ENCODE measurements around the gene DCTN5. TPM values are rescaled to one million over a fixed set of nuclear protein-coding genes. Genes with fewer than 3 reads are reported as not detected.

DCTN5 gene
- total RNA-seq: 32.6 and 36.8 TPM in 2 replicates

- peak within 1 kb of the TSS; percentile 100 for H3K4me3 ChIP-seq (ENCODE audit: low read depth, low read length)
- no peak for TF ChIP-seq CTCF (conservative IDR thresholded peaks at IDR 0.05; ENCODE audit: low read depth, low read length)
- peak; percentile 51 for DNase-seq (ENCODE audit: low read depth)
Measured at GRCh38 chr16:23640931-23641765, at the start of gene DCTN5, which contains the start of gene PALB2. DCTN5 (plus strand) TSS chr16:23641466; CDS start chr16:23641543, 77 bp downstream. PALB2 (minus strand) TSS chr16:23641310; CDS start chr16:23641157, 153 bp downstream.

GRCh38 chr16:23594186-23594585 is 47.1 kb upstream of the DCTN5 start:
- no peak for TF ChIP-seq CTCF (conservative IDR thresholded peaks at IDR 0.05; ENCODE audit: low read depth, low read length)
- H3K4me3 ChIP-seq (ENCODE audit: low read depth, low read length): no peak overlapping the region
- DNase-seq (ENCODE audit: low read depth): no peak

GRCh38 chr16:23595246-23595950 is 45.9 kb upstream of the DCTN5 start:
- no peak for DNase-seq (ENCODE audit: low read depth)
- H3K4me3 ChIP-seq (ENCODE audit: low read depth, low read length): peak overlapping the region; percentile 98
- TF ChIP-seq CTCF (conservative IDR thresholded peaks at IDR 0.05; ENCODE audit: low read depth, low read length): no peak

GRCh38 chr16:23595951-23596720 is 45.1 kb upstream of the DCTN5 start, which contains the start of gene NDUFAB1:
NDUFAB1 (minus strand) TSS chr16:23596316; CDS start chr16:23596290, 26 bp downstream.
- peak; percentile 89 for TF ChIP-seq CTCF (conservative IDR thresholded peaks at IDR 0.05; ENCODE audit: low read depth, low read length)
- H3K4me3 ChIP-seq (ENCODE audit: low read depth, low read length): peak within 1 kb of the TSS; percentile 98
- DNase-seq (ENCODE audit: low read depth): no peak

GRCh38 chr16:23597003-23597756 is 44.1 kb upstream of the DCTN5 start:
- H3K4me3 ChIP-seq (ENCODE audit: low read depth, low read length): no peak overlapping the region
- TF ChIP-seq CTCF (conservative IDR thresholded peaks at IDR 0.05; ENCODE audit: low read depth, low read length): peak; percentile 16
- no peak for DNase-seq (ENCODE audit: low read depth)

GRCh38 chr16:23607726-23608125 is 33.5 kb upstream of the DCTN5 start:
- H3K4me3 ChIP-seq (ENCODE audit: low read depth, low read length): no peak overlapping the region
- TF ChIP-seq CTCF (conservative IDR thresholded peaks at IDR 0.05; ENCODE audit: low read depth, low read length): no peak
- no peak for DNase-seq (ENCODE audit: low read depth)
